Gastrocnemius medialis (tissue), 4 donors: Measurements from ENCODE around the gene MPP2.

Experiments
- CTCF ChIP-seq, 5 experiments: fragments of 450-650 bp in 3 of 5; fragments of 200-600 bp in 2 of 5; sonication (generic) in 2 of 5; IDR thresholded peaks in 4 of 5; conservative IDR thresholded peaks in 1 of 5; 1 replicate in 4 of 5; 2 replicates in 1 of 5; pipeline ENCODE4 v1.5.1; 2016 to 2019; ENCODE audit warnings: antibody characterized with exemption in 5 of 5, mild to moderate bottlenecking in 3 of 5, moderate library complexity in 3 of 5
- POLR2A ChIP-seq, 2 donors: fragments of 450-650 bp; IDR thresholded peaks; one replicate each; pipeline ENCODE4 v1.6.1; 2017; ENCODE audit warnings: antibody characterized with exemption in 2 of 2, mild to moderate bottlenecking in 2 of 2, moderate library complexity in 2 of 2

- TF ChIP-seq CTCF (IDR thresholded peaks at IDR 0.05 in 4 of 5, conservative IDR thresholded peaks at IDR 0.05 in 1 of 5) (no peak), POLR2A (IDR thresholded peaks at IDR 0.05) (no peak)
Measured at GRCh38 chr17:43942051-43942685, 34.8 kb upstream of the MPP2 start, which contains the start of gene PPY.
